ENCODE results near the gene SUB1. TPM values are rescaled to one million over a fixed set of nuclear protein-coding genes. Genes with fewer than 3 reads are reported as not detected.

The SUB1 gene
- polyA plus RNA-seq, 1 of the 3 experiments (the other 2 are of a cell fraction): 50.8 TPM

- Histone ChIP-seq H4K20me1 (ENCODE audit: insufficient read depth) (peaks cover 20% of the 10 kb centered on the region), H2AFZ (ENCODE audit: low read depth) (no peak overlapping the region), H3K9me2 (no peaks in the 10 kb centered on the region), H3K9me3 (no peaks in the 10 kb centered on the region), H3K4me3 (ENCODE audit: low read depth in 2 of 2, low read length in 1 of 2) (no peak overlapping the region), H3K36me3 (replicated peaks in 1 of 2; ENCODE audit: control insufficient read depth in 1 of 2, insufficient read depth in 2 of 2, low read length in 1 of 2) (peaks cover 89 to 91% of the 10 kb centered on the region in 2 experiments), H3K27me3 (ENCODE audit: insufficient read depth) (no peaks in the 10 kb centered on the region), H3K27ac (ENCODE audit: low read depth in 2 of 2, low read length in 1 of 2) (peak overlapping the region; percentile 34 to 36; a peak in 2 of 4 replicates), H3K4me2 (peak overlapping the region; percentile 9; the same call in 1 of the 2 replicates), H3K9ac (no peak overlapping the region), H3F3A (replicated peaks; ENCODE audit: insufficient read depth) (peaks cover 55% of the 10 kb centered on the region), H3K79me2 (ENCODE audit: insufficient read depth) (peaks cover 94% of the 10 kb centered on the region), H3K4me1 (ENCODE audit: control insufficient read depth in 1 of 2, insufficient read depth in 2 of 2, low read depth in 1 of 2, low read length in 1 of 2) (peaks cover 0 to 35% of the 10 kb centered on the region in 2 experiments; a peak in 3 of 4 replicates)
- POLR2A ChIA-PET: no interaction called here
- no peak for DNase-seq
- no peak for TF ChIP-seq IRF3 (IDR thresholded peaks at IDR 0.05; ENCODE audit: low read depth, low read length)
- no peak for TF ChIP-seq TCF12 (IDR thresholded peaks at IDR 0.05)
- TF ChIP-seq RFX5 (IDR thresholded peaks at IDR 0.05; ENCODE audit: low read length): no peak
- TF ChIP-seq ZBTB33 (IDR thresholded peaks at IDR 0.05; ENCODE audit: borderline replicate concordance, low read depth): no peak
- TF ChIP-seq RCOR1 (IDR thresholded peaks at IDR 0.05; ENCODE audit: low read length): no peak
- WGBS (ENCODE audit: low lambda C conversion rate): 50% methylated on average over 2 of the region's 2 CpGs
- CTCF ChIA-PET: interaction anchor here (0.7 to 1.0 kb wide), 2 partner anchors 16 to 108 kb away, joined by 4 read pairs; no protein-coding TSS in a partner anchor
These were observed 11.8 kb downstream of the SUB1 start for GRCh38 chr5:32597041-32597629.

- peaks cover 14% of the 10 kb centered on the region for H4K20me1 ChIP-seq (ENCODE audit: insufficient read depth)
- H3K9me3 ChIP-seq: no peaks in the 10 kb centered on the region
- H3K79me2 ChIP-seq (ENCODE audit: insufficient read depth): peaks cover 94% of the 10 kb centered on the region
- H2AFZ ChIP-seq (ENCODE audit: low read depth): no peak overlapping the region
- H3K4me1 ChIP-seq (ENCODE audit: control insufficient read depth in 1 of 2, insufficient read depth in 2 of 2, low read depth in 1 of 2, low read length in 1 of 2): peaks cover 0 to 35% of the 10 kb centered on the region in 2 experiments; a peak in 3 of 4 replicates
- H3F3A ChIP-seq (replicated peaks; ENCODE audit: insufficient read depth): peaks cover 57% of the 10 kb centered on the region
- peaks cover 92 to 93% of the 10 kb centered on the region in 2 experiments for H3K36me3 ChIP-seq (replicated peaks in 1 of 2; ENCODE audit: control insufficient read depth in 1 of 2, insufficient read depth in 2 of 2, low read length in 1 of 2)
- WGBS (ENCODE audit: low lambda C conversion rate): 92% methylated on average over 3 of the region's 3 CpGs
- ChIA-PET POLR2A (no interaction called here), CTCF (interaction anchor here (0.6 to 2.9 kb wide), 6 partner anchors 8 to 366 kb away, joined by 3 to 27 read pairs (median 4); no protein-coding TSS in a partner anchor)
- peak overlapping the region; percentile 81 to 82; a peak in 2 of 4 replicates for H3K27ac ChIP-seq (ENCODE audit: low read depth in 2 of 2, low read length in 1 of 2)
- no peak overlapping the region for H3K4me2 ChIP-seq
- H3K4me3 ChIP-seq (ENCODE audit: low read depth in 2 of 2, low read length in 1 of 2): no peak overlapping the region
- H3K27me3 ChIP-seq (ENCODE audit: insufficient read depth): no peaks in the 10 kb centered on the region
- no peak overlapping the region for H3K9ac ChIP-seq
- no peak for TF ChIP-seq USF1 (IDR thresholded peaks at IDR 0.05; ENCODE audit: borderline replicate concordance, low read depth)
- no peak for TF ChIP-seq USF2 (IDR thresholded peaks at IDR 0.05; ENCODE audit: borderline replicate concordance, low read depth, low read length)
- TF ChIP-seq EP300 (IDR thresholded peaks at IDR 0.05; ENCODE audit: borderline replicate concordance in 1 of 2, low read depth in 1 of 2, low read length in 1 of 2): no peak
- TF ChIP-seq TCF12 (IDR thresholded peaks at IDR 0.05): no peak
- TF ChIP-seq FOXJ3 (CRISPR knock-in tag; IDR thresholded peaks at IDR 0.05): no peak
- no peak for TF ChIP-seq NRF1 (IDR thresholded peaks at IDR 0.05; ENCODE audit: low read depth, low read length)
- H3K9me2 ChIP-seq: no peaks in the 10 kb centered on the region
- no peak for DNase-seq
These were observed 13.0 kb downstream of the SUB1 start for GRCh38 chr5:32598260-32598937.
